Activated naive CD4-positive, alpha-beta T cell treated with anti-CD3 and anti-CD28 coated beads for 36 hours (primary cell): ENCODE results near the gene LIPN. TPM values are rescaled to one million over a fixed set of nuclear protein-coding genes. Genes with fewer than 3 reads are reported as not detected.
"Not testable (repeated sequence)": the region's sequence is repeated elsewhere in the genome, so short reads cannot be mapped to it uniquely, and the experiment has no call there.

Experiments
- CTCF ChIA-PET: fragments of 350-600 bp; sonication (Branson Sonifier 250); formaldehyde crosslinking; loops from one replicate; lab custom pipeline; 2021; ENCODE audit warnings: antibody characterized with exemption; lab: Charles Lee
- DNase-seq: peaks from one replicate; pipeline ENCODE4 v3.0.0-alpha.2; 2020
- H3K27ac Mint-ChIP-seq: one replicate; pipeline ENCODE4 v1.8.0; 2021; ENCODE audit warnings: mild to moderate bottlenecking, mixed read lengths
- H3K27me3 Mint-ChIP-seq: one replicate; pipeline ENCODE4 v1.8.0; 2021; ENCODE audit warnings: low read depth, mixed read lengths
- H3K36me3 Mint-ChIP-seq: one replicate; pipeline ENCODE4 v1.8.0; 2021; ENCODE audit warnings: low read depth, mixed read lengths
- H3K4me1 Mint-ChIP-seq: one replicate; pipeline ENCODE4 v1.8.0; 2021; ENCODE audit warnings: low read depth, mixed read lengths
- H3K4me3 Mint-ChIP-seq: one replicate; pipeline ENCODE4 v1.8.0; 2021; ENCODE audit warnings: mild to moderate bottlenecking, moderate library complexity, mixed read lengths
- H3K9me3 Mint-ChIP-seq: one replicate; pipeline ENCODE4 v1.8.0; 2021; ENCODE audit warnings: mixed read lengths
- intact Hi-C: fragments of 100-400 bp; cut with micrococcal nuclease; formaldehyde crosslinking; loops from one replicate; pipeline ENCODE4 v1.15.1; 2023
- total RNA-seq, 2 experiments: library from RNA; stranded (reverse); gene quantifications; one replicate each; pipeline ENCODE4 v1.2.3, GENCODE V29; 2021

Gene LIPN, protein sequence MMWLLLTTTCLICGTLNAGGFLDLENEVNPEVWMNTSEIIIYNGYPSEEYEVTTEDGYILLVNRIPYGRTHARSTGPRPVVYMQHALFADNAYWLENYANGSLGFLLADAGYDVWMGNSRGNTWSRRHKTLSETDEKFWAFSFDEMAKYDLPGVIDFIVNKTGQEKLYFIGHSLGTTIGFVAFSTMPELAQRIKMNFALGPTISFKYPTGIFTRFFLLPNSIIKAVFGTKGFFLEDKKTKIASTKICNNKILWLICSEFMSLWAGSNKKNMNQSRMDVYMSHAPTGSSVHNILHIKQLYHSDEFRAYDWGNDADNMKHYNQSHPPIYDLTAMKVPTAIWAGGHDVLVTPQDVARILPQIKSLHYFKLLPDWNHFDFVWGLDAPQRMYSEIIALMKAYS
- not detected for total RNA-seq

DNA sequence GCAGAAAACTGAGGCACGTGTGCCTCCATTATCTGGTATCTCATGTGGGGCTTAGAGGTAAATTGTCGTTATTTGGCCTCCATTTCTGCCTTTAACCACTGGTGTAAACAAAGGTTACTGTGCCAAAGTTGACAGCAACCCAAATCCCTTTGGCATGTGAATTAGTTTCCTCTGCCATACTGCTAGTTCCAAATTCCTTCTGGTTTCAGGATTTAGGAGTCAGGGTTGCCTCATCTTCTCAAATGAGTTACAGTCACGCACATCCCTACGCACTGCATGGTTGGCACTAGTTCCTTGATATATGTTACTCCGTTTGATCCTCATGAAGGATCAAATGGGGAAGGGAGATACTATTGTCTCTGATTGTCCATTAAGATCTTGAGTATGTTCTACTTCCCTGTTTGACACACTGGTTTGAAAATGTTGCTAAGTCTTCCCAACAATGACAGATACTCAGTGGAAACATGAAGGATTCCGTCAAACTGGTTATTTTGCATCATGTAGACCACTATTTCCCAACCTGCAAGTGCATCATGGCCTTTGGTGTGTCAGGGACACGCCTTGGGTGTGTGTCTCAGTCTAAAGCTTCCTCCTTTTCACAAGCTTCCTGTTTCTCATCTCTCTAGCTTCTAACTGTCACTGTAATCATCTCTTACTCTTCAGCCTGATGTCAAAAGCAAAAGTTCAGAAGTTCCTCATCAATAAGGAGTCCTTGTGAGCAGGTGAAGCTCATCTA lies at the start of gene LIPN:
Gene LIPN, plus strand, starts transcription at position 655 of the 736 bp plus-strand sequence. CDS start 1,386 bp downstream, outside the sequence.
- peaks cover 13% of the 10 kb centered on the region for H3K4me1 Mint-ChIP-seq
- H3K27ac Mint-ChIP-seq: no peak within 1 kb of the TSS
- no peaks in the 10 kb centered on the region for H3K9me3 Mint-ChIP-seq
- H3K36me3 Mint-ChIP-seq: no peaks in the 10 kb centered on the region
- no peak for DNase-seq
- peaks cover 5% of the 10 kb centered on the region for H3K27me3 Mint-ChIP-seq
- CTCF ChIA-PET: no interaction called here
- no peak within 1 kb of the TSS for H3K4me3 Mint-ChIP-seq
- intact Hi-C loops: loop anchor here (10.0 kb wide), 1 partner anchor 695 kb away; no protein-coding TSS in a partner anchor

DNA sequence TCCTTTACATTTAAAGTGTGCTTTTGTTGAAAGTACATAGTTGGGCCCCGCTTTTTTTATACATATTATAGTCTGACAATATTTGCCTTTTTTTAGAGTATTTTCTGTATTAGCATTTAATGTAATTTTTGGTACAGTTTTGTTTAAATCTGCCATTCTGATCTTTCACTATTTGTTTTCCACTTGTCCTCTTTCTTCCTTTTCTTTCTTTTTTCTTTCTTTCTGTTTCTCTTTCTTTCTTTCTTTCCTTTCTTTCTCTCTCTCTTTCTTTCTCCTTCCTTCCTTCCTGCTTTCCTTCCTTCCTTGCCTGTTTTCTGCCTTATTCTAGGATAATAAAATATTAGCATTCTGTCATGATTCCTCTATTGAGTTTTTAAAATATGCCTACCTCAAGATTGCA lies 44.3 kb upstream of the LIPN start:
- H3K27ac Mint-ChIP-seq: no peak overlapping the region
- intact Hi-C loops: no loop called here
- H3K4me3 Mint-ChIP-seq: no peak overlapping the region
- H3K27me3 Mint-ChIP-seq: peaks cover 4% of the 10 kb centered on the region
- no peaks in the 10 kb centered on the region for H3K36me3 Mint-ChIP-seq
- H3K4me1 Mint-ChIP-seq: no peaks in the 10 kb centered on the region
- no peaks in the 10 kb centered on the region for H3K9me3 Mint-ChIP-seq
- DNase-seq: no peak
- CTCF ChIA-PET: no interaction called here

DNA sequence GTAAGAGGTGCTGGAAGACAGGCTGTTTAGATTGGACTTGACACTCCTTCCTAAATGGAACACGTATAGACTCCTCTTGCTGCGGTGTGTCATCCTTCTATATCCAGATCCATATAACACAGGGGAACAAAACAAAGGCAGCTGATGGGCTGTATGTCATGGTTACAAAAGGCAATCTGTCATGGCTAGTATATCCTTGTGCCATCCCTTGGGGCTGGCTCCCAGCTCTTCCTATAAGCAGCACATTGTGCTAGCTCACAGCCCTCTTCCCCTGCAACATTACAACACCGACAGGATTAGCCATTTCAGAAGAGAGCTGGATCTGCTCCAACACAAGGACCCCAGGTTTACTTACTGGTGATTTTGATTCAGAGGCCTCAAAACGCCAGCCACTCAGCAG lies 38.4 kb upstream of the LIPN start:
- intact Hi-C loops: no loop called here
- H3K4me3 Mint-ChIP-seq: no peak overlapping the region
- no peak for DNase-seq
- CTCF ChIA-PET: interaction anchor here (1.1 kb wide), 1 partner anchor 28 kb away, joined by 3 read pairs; no protein-coding TSS in a partner anchor
- peaks cover 2% of the 10 kb centered on the region for H3K4me1 Mint-ChIP-seq
- no peaks in the 10 kb centered on the region for H3K36me3 Mint-ChIP-seq
- no peaks in the 10 kb centered on the region for H3K9me3 Mint-ChIP-seq
- H3K27me3 Mint-ChIP-seq: peaks cover 9% of the 10 kb centered on the region
- no peak overlapping the region for H3K27ac Mint-ChIP-seq

DNA sequence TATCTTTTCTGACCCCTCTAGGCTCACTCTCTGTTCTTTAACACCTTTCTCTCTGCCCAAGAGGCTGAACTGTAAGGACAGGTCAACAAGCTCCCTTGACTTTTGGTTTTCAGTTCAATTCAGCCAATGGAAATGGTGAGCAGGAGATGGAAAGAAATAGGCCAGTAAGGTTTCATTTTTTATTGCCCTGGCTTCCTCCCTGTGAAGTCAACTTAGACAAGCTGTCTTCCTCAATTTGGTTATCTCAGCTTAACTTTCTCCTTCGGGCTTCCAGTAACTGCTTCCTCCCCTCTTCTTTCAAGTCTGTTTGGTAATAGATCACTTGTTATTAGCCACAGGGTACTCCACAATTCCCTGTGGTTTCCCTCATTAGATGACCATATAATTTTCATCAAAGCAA lies 34.0 kb upstream of the LIPN start:
- DNase-seq: no peak
- peaks cover 2% of the 10 kb centered on the region for H3K4me1 Mint-ChIP-seq
- CTCF ChIA-PET: interaction anchor here (0.8 kb wide), 1 partner anchor 15 kb away, joined by 3 read pairs; no protein-coding TSS in a partner anchor
- intact Hi-C loops: no loop called here
- H3K27ac Mint-ChIP-seq: no peak overlapping the region
- no peak overlapping the region for H3K4me3 Mint-ChIP-seq
- H3K36me3 Mint-ChIP-seq: no peaks in the 10 kb centered on the region
- peaks cover 7% of the 10 kb centered on the region for H3K27me3 Mint-ChIP-seq
- H3K9me3 Mint-ChIP-seq: no peaks in the 10 kb centered on the region

DNA sequence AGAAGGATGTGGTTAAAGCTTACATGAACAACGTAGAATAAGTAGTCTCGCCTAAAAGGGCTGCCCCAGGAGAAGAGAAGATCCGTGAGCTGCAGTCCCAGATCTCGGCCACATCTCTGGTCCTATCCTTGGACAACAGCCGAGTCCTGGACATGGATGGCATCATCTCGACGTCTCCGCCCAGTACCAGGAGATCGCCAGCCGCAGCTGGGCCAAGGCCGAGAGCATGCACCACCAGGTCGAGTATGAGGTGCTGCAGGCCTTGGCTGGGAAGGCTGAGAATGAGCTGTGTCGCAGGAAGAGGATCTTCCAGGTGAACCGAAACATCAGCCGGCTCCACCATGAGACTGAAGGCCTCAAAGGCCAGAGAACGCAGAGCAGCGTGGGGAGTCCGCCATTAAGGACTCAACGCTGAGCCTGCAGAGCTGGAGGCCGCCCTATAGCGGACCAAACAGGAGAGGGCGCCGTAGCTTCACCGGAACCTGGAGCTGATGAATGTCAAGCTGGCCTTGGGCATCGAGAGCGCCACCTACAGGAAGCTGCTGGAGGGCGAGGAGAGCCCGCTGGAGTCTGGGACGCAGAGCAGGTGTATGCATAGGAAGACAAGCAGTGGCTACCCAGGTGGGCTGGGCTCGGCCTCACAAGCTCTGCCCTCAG lies 31.6 kb upstream of the LIPN start:
- no peaks in the 10 kb centered on the region for H3K9me3 Mint-ChIP-seq
- H3K4me1 Mint-ChIP-seq: peaks cover 2% of the 10 kb centered on the region

DNA sequence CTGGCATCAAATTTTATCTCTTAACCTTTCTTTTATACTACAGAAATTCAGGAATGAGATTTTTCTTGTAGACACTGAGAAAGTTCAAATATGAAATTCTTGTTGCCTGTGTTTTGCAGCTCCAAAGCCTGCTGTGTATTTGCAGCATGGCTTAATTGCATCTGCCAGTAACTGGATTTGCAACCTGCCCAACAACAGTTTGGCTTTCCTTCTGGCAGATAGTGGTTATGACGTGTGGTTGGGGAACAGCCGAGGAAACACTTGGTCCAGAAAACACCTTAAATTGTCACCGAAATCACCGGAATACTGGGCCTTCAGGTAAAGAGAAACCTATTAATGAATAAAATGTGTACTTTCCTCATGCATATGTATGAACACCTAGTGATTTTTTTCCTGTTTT lies 29.0 kb upstream of the LIPN start:
- Mint-ChIP-seq H3K4me1 (peaks cover 2% of the 10 kb centered on the region), H3K27ac (no peak overlapping the region), H3K36me3 (no peaks in the 10 kb centered on the region), H3K27me3 (peaks cover 3% of the 10 kb centered on the region), H3K9me3 (no peaks in the 10 kb centered on the region), H3K4me3 (no peak overlapping the region)
- no peak for DNase-seq
- CTCF ChIA-PET: interaction anchor here (0.6 to 1.2 kb wide), 2 partner anchors 60 to 257 kb away, joined by 3 read pairs; no protein-coding TSS in a partner anchor
- intact Hi-C loops: no loop called here

More for the DNA sequence above, 31.6 kb upstream of the LIPN start:
- Mint-ChIP-seq H3K36me3 (no peaks in the 10 kb centered on the region), H3K27ac (no peak overlapping the region), H3K4me3 (no peak overlapping the region), H3K27me3 (peaks cover 7% of the 10 kb centered on the region)
- DNase-seq: peak; percentile 68
- CTCF ChIA-PET: interaction anchor here (0.7 to 3.1 kb wide), 22 partner anchors 10 to 207 kb away, joined by 3 to 18 read pairs (median 4); no protein-coding TSS in a partner anchor
- intact Hi-C loops: loop anchor here (1.0 kb wide), 2 partner anchors 137 to 204 kb away; no protein-coding TSS in a partner anchor

DNA sequence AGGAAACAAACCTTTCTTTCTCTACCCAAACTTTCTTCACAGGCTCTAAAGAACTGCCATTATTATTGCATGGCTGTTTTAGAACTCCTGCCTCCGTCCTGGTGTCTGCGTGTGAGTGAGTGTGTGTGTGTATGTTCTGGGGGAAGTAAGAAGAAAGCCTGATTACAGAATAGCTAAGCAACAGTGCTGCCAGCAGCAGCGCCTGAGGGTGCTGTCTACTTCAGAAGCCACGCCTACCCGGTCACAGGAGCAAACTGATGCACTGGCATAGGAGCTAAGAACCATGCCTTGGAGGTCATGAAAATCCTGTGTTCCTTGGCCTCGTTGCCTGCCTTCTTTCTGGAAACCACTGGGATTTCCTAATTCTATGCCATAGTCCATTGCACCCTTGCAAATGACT lies 28.5 kb upstream of the LIPN start:
- CTCF ChIA-PET: interaction anchor here (1.2 kb wide), 1 partner anchor 256 kb away, joined by 3 read pairs; no protein-coding TSS in a partner anchor
- H3K9me3 Mint-ChIP-seq: no peaks in the 10 kb centered on the region
- DNase-seq: no peak
- H3K27me3 Mint-ChIP-seq: no peaks in the 10 kb centered on the region
- no peaks in the 10 kb centered on the region for H3K4me1 Mint-ChIP-seq
- H3K27ac Mint-ChIP-seq: no peak overlapping the region
- H3K4me3 Mint-ChIP-seq: no peak overlapping the region
- no peaks in the 10 kb centered on the region for H3K36me3 Mint-ChIP-seq
- intact Hi-C loops: no loop called here

DNA sequence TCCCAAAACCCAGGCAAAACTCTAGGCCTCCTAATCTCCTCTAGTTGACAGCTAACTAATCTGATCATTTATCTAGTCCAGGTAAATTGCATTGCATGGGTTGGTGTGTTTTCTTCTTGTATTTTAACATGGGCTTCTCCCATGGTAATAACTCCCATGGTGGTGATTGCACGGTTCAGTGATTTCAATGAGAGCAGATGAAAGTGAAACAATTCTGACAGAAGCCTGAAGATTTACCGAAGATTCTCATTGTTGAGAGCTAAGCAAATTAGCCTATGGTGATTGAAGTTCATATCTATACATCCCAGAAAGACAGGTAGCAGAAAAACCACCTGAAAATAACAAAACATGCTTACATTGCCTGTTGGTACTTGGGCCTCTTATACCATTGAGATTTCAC lies 26.6 kb upstream of the LIPN start:
- Mint-ChIP-seq H3K27ac (no peak overlapping the region), H3K27me3 (peaks cover 3% of the 10 kb centered on the region), H3K4me1 (no peaks in the 10 kb centered on the region), H3K9me3 (no peaks in the 10 kb centered on the region), H3K4me3 (no peak overlapping the region), H3K36me3 (no peaks in the 10 kb centered on the region)
- DNase-seq: no peak
- CTCF ChIA-PET: no interaction called here
- intact Hi-C loops: no loop called here

DNA sequence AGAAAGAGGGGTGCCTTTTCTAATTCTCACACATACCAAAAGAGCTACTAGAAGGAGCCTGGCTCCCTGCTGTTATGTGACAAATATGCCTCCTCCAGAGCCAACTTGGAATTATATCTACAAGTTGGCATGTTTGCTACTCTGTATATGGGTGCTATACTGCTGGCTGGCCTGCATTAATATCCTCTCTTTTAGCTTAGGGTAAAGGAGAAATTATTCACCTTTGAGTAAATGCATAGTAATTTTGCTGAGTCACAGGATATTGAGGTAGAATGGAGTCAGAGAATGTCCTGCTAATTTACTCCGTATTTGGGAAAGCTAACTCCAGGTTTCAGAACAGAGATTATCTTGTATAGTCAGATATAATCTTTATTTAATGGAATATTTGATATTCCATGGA lies 24.2 kb upstream of the LIPN start:
- no peak for DNase-seq
- H3K27ac Mint-ChIP-seq: no peak overlapping the region
- H3K4me1 Mint-ChIP-seq: no peaks in the 10 kb centered on the region
- H3K36me3 Mint-ChIP-seq: no peaks in the 10 kb centered on the region
- H3K9me3 Mint-ChIP-seq: no peaks in the 10 kb centered on the region
- peaks cover 10% of the 10 kb centered on the region for H3K27me3 Mint-ChIP-seq
- H3K4me3 Mint-ChIP-seq: no peak overlapping the region
- intact Hi-C loops: no loop called here
- CTCF ChIA-PET: interaction anchor here (0.6 kb wide), 1 partner anchor 197 kb away, joined by 3 read pairs; no protein-coding TSS in a partner anchor

DNA sequence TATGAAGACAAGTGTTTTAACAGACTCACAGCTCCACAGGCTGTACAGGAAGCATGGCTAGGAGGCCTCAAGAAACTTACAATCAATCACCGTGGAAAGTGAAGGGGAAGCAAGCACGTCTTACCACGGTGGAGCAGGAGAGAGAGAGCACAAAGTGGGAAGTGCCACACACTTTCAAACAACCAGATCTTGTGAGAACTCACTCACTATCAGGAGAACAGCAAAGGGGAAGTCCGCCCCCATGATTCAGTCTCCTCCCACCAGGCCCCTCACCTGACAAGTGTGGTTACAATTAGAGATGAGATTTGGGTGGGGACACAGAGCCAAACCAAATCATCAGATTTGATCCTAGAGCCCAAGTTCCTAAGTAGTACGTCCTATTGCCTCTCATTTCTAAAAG lies 17.9 kb upstream of the LIPN start:
- H3K27ac Mint-ChIP-seq, H3K4me1 Mint-ChIP-seq, H3K9me3 Mint-ChIP-seq, DNase-seq, H3K36me3 Mint-ChIP-seq, intact Hi-C loops, H3K4me3 Mint-ChIP-seq: not testable (repeated sequence)
- peaks cover 23% of the 10 kb centered on the region for H3K27me3 Mint-ChIP-seq
- CTCF ChIA-PET: interaction anchor here (1.0 kb wide), 1 partner anchor 14 kb away, joined by 3 read pairs; no protein-coding TSS in a partner anchor

DNA sequence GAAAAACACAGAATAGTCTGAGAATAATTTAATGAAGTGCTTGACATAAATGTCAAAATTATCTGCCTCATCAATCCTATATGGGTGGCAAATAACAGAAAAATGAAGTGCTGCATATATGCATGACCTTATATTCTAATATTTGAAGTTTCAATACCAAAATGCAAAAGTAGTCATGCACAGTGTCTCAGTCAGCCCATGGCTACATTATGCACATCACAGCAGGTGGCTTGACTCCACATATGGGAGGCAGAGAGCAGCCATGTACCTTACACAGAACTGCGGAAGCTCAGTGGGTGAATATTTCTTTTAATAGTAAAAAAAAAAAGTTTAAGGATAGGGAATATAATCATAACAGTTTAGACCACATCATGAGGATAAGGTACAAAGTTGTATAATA lies 17.4 kb upstream of the LIPN start:
- CTCF ChIA-PET: interaction anchor here (0.7 kb wide), 2 partner anchors 17 to 672 kb away, joined by 3 to 4 read pairs; no protein-coding TSS in a partner anchor
- intact Hi-C loops: no loop called here
- peaks cover 22% of the 10 kb centered on the region for H3K27me3 Mint-ChIP-seq

DNA sequence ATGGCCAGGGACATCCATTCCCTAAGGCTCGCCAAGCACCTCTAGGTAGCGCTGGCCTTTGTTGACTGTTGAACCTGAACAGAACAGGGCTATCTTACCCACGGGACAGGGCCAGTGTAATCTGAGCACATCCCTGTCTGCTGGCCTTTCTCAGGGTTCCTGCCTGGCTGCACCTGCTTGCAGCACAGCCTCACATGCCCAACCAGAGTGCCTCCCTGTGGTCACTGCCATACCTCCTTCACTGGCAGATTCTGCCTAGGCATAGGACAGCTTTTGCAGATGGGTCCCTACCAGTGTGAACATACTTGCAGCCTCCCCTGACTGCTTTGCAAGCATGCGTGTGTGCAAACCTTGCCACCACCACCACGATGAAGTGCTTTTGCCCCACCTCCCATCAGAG lies 15.8 kb upstream of the LIPN start:
- H3K4me1 Mint-ChIP-seq: no peaks in the 10 kb centered on the region
- peaks cover 9% of the 10 kb centered on the region for H3K9me3 Mint-ChIP-seq
- peaks cover 20% of the 10 kb centered on the region for H3K27me3 Mint-ChIP-seq
- intact Hi-C loops: no loop called here
- H3K4me3 Mint-ChIP-seq: no peak overlapping the region
- CTCF ChIA-PET: interaction anchor here (1.6 to 1.9 kb wide), 2 partner anchors 15 to 57 kb away, joined by 6 read pairs; no protein-coding TSS in a partner anchor
- H3K27ac Mint-ChIP-seq: no peak overlapping the region
- DNase-seq: no peak
- H3K36me3 Mint-ChIP-seq: no peaks in the 10 kb centered on the region

More for the DNA sequence above, 17.4 kb upstream of the LIPN start:
- peaks cover 4% of the 10 kb centered on the region for H3K9me3 Mint-ChIP-seq
- no peaks in the 10 kb centered on the region for H3K4me1 Mint-ChIP-seq
- H3K27ac Mint-ChIP-seq: no peak overlapping the region
- DNase-seq: no peak
- no peak overlapping the region for H3K4me3 Mint-ChIP-seq
- H3K36me3 Mint-ChIP-seq: no peaks in the 10 kb centered on the region
